ENCODE results near the gene STK39.

The STK39 gene

GRCh38 chr2:167925758-167926157, 321.6 kb downstream of the STK39 start:
- DNase-seq (ENCODE audit: low read depth): no peak

- no peak for DNase-seq (ENCODE audit: low read depth)
These were observed 322.8 kb downstream of the STK39 start for GRCh38 chr2:167924556-167924955.

- no peak for DNase-seq (ENCODE audit: low read depth)
These were observed 330.6 kb downstream of the STK39 start for GRCh38 chr2:167916756-167917155.

- no peak for DNase-seq (ENCODE audit: low read depth)
These were observed 332.4 kb downstream of the STK39 start for GRCh38 chr2:167914969-167915368.

GRCh38 chr2:167908786-167909185, 338.6 kb downstream of the STK39 start:
- DNase-seq (ENCODE audit: low read depth): no peak

GRCh38 chr2:167905668-167906067, 341.7 kb downstream of the STK39 start:
- no peak for DNase-seq (ENCODE audit: low read depth)

All from fibroblast of the conjunctiva (primary cell).